Stimulated activated CD4-positive, alpha-beta T cell treated with anti-CD3 and anti-CD28 coated beads, Interleukin-1b, Interleukin-23, amount 100 ng/mL, for 24 hours (primary cell): ENCODE measurements around the gene TLR1.

ENCODE experiments used
- DNase-seq, 4 experiments: peaks; one replicate each; pipeline ENCODE4 v3.0.0-alpha.2; 2020; ENCODE audit warnings: low read depth in 4 of 4, low spot score in 1 of 4

Gene TLR1, protein sequence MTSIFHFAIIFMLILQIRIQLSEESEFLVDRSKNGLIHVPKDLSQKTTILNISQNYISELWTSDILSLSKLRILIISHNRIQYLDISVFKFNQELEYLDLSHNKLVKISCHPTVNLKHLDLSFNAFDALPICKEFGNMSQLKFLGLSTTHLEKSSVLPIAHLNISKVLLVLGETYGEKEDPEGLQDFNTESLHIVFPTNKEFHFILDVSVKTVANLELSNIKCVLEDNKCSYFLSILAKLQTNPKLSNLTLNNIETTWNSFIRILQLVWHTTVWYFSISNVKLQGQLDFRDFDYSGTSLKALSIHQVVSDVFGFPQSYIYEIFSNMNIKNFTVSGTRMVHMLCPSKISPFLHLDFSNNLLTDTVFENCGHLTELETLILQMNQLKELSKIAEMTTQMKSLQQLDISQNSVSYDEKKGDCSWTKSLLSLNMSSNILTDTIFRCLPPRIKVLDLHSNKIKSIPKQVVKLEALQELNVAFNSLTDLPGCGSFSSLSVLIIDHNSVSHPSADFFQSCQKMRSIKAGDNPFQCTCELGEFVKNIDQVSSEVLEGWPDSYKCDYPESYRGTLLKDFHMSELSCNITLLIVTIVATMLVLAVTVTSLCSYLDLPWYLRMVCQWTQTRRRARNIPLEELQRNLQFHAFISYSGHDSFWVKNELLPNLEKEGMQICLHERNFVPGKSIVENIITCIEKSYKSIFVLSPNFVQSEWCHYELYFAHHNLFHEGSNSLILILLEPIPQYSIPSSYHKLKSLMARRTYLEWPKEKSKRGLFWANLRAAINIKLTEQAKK

GRCh38 chr4:38804654-38805295, at the start of gene TLR1:
TLR1 (minus strand) TSS chr4:38804791; CDS start chr4:38798831, 5,960 bp downstream.
- DNase-seq = no peak

- no peak for DNase-seq
Measured at GRCh38 chr4:38846015-38846414, 41.4 kb upstream of the TLR1 start.

DNA sequence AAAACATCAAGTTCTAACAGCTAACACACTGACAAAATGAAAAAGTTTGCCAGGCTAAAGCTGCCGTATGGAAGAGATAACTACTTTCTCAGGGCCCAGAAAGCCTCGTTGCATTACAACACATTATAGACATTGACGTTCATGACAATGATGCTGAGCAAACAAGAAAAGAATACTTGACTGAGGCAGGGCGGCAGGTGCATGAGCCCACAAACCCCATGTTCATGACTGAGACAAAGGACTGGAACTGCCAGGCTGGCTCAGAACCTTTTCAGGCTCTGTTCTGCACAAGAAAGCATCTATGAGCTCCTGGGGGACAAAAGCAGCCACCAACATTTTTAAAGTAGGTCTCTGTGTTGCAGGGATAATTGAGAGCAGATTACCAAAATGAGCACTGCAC, 38.4 kb upstream of the TLR1 start:
- DNase-seq = no peak

DNA sequence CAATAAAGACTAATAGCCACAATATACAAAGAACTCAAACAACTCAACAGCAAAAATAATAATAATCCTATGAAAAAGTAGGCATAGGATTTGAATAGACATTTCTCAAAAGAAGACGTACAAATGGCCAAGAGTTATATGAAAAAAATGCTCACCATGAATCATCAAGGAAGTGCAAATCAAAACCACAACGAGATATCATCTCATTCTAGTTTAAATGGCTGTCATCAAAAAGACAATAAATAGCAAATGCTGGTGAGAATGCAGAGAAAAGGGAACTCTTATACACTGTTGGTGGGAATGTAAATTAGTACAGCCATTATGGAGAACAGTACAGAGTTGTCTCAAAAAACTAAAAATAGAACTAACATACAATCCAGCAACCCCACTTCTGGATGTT, 33.3 kb upstream of the TLR1 start:
- DNase-seq = no peak

- no peak for DNase-seq
Measured at GRCh38 chr4:38837334-38837733, 32.7 kb upstream of the TLR1 start.

DNA sequence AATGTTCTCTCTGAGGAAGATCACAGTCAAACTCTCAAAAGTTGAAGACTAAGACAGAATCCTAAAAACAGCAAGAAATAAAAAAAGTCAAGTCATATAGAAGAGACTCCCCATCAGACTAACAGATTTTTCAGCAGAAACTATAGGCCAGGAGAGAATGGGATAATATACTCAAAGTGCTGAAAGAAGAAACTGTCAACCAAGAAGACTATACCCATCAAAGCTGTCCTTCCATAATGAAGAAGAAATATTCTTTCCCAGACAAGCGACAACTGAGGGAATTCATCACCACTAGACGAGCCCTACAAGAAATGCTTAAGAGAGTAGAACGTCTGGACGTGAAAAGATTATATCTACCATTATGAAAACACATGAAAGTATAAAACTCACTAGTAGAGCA, 30.0 kb upstream of the TLR1 start:
- DNase-seq = no peak

DNA sequence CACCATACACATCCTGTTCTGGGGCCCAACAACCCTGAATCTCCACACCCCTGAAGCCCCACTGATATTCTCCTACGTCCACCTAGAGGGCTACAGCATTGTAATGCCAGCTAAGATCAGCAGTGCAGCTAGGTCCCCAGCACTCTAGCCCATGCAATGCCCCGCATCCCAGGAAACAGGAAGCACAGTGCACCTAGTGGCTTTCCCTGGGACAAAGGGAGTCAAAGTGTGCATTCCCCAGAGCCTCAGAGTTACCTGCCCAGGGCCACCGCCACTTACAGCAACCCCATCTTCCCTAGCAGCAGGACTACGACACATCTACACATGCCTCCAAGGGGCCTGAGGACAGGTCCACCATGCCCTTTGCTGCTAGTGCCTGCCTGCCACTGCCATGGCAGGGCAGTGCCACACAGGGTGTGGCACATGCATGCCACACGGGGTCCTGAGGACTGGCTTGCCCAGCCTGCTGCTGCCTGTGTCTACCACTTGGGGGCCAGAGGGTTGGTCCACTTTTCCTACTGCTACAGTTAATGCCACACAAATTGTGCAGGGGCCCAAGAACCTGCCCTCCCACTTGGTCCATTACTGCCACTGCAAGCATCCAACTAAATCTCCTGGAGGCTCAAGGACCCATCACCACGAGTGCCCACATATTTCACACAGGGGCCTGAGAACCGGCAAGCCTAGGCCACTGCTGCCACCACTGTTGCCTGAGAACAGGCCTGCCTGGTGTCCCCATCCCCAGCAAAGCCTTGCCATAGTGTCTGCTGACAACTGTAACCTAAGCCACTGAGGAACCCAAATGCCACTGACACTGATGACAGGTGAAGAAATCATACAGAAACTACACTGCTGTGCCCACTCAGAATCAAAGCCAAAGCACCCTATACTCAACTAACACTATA, 28.3 kb upstream of the TLR1 start:
- no peak for DNase-seq

DNA sequence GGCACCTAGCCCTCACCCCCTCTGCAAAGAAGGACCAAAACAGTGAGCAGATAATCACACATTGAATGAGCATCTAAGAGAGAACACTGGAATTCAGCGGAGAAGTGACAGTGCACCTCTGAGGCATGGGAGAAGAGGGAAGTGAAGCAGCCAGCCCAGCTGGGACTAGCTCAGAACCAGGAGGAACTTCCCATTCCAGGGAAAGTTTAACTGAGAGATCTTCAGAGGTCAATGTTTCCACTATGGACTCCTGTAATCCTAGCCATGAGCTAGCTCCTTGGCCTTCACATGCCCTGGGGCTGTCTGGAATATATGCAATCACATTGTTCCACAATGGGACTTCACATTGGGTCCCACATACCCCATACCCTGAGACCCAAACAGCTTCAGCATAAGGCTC, 27.6 kb upstream of the TLR1 start:
- DNase-seq = no peak

- DNase-seq = no peak
Measured at GRCh38 chr4:38831653-38832052, 27.1 kb upstream of the TLR1 start.

DNA sequence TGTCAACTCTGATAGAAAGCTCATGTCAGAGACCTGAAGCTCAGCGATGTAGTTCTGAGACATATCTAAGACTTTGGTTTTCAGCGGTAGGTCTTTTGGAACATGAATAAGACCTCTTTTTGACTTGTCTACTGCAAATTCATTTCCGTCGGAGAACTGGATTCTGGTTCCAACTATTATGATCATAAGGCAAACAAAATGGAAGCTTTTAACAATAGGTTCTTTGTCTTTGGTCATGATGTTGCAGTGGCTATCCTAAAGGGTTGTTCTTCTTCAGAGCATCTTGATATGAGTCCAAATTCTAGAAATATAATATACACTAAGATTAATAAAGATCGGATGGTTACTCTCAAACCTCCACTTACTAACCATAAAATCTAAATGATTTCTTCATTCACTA, 24.6 kb upstream of the TLR1 start:
- no peak for DNase-seq

GRCh38 chr4:38823766-38824165, 19.2 kb upstream of the TLR1 start:
- DNase-seq = no peak

- no peak for DNase-seq
Measured at GRCh38 chr4:38822748-38823303, 18.2 kb upstream of the TLR1 start.

DNA sequence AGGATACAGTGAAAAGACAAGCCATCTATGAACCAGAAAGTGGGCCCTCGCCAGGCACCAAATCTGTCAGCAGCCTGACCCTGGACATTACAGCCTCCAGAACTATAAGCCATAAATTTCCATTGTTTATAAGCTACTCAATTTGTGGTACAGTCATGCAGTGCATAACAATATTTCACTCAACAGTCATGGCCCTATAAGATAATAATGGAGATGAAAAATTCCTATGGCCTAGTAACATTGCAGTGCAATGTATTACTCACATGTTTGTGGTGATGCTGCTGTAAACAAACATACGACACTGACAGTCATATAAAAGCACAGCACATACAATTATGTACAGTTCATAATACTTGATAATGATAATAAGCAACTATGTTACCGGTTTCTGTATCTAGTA, 17.1 kb upstream of the TLR1 start:
- no peak for DNase-seq

DNA sequence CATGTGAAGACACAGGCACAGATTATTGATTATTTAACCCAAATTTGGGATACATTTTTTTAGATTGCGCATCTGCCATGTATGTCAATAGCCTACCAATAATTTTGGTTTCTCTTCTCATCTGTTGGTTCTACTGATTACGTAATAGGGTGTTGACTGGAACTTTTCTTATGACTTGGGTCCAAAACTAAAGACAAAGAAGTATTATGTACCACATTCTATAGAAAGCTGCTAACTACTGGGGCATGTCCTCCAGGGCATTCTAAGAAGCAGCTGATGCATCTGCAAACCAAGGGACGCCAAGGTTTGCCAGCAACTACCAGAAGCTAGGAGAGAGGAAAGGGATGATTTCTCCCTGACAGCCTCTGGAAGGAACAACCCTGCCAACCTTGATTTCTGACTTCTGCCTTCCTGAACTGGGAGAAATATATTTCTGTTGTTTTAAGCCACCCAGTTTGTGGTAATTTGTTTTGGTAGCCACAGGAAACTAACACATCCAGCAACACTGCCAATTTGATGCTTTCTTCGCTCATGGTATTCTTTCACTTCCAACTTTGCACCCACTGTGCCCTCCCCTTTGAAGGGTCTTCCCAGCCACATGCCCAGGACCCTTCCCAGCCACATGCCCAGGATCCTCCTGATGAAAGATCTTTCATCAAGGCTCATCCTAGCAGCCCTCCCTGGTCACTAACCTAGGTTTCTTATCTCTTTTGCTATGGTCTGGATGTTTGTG, 15.9 kb upstream of the TLR1 start:
- no peak for DNase-seq

GRCh38 chr4:38819569-38819968, 15.0 kb upstream of the TLR1 start:
- DNase-seq = no peak

GRCh38 chr4:38818441-38818976, 13.9 kb upstream of the TLR1 start:
- no peak for DNase-seq

GRCh38 chr4:38815885-38816782, 11.5 kb upstream of the TLR1 start:
- DNase-seq = no peak

GRCh38 chr4:38814386-38814785, 9.8 kb upstream of the TLR1 start:
- no peak for DNase-seq

- no peak for DNase-seq
Measured at GRCh38 chr4:38811297-38811696, 6.7 kb upstream of the TLR1 start.
